Gastrocnemius medialis (tissue), 4 donors: ENCODE results near the gene ITFG2. TPM values are rescaled to one million over a fixed set of nuclear protein-coding genes. Genes with fewer than 3 reads are reported as not detected.

Experiments
- ATAC-seq, 2 donors: fragments of 150-250 bp; one replicate each; pipeline ENCODE4 v1.9.1; 2016
- DNase-seq, 2 donors: peaks; one replicate each; pipeline ENCODE4 v3.0.0-alpha.2; 2019
- H3K27ac ChIP-seq, 4 donors: fragments of 200-600 bp; sonication (generic); 1 replicate in 1 of 4; 2 replicates in 3 of 4; pipeline ENCODE4 v1.5.1; 2016 to 2018; ENCODE audit warnings: mild to moderate bottlenecking in 2 of 4, moderate library complexity in 1 of 4
- H3K27me3 ChIP-seq, 3 donors: fragments of 200-600 bp; sonication (generic) in 2 of 3; 1 replicate in 1 of 3; 2 replicates in 2 of 3; pipeline versions ENCODE4 v1.5.1 to v1.6.0; 2016 to 2019; ENCODE audit warnings: mild to moderate bottlenecking in 1 of 3, moderate library complexity in 1 of 3
- H3K36me3 ChIP-seq, 2 donors: fragments of 200-600 bp; sonication (generic) in 1 of 2; one replicate each; pipeline ENCODE4 v1.5.1; 2017 to 2018
- H3K4me1 ChIP-seq, 2 donors: fragments of 200-600 bp; sonication (generic) in 1 of 2; one replicate each; pipeline ENCODE4 v1.5.1; 2016 to 2017; ENCODE audit warnings: mild to moderate bottlenecking in 2 of 2
- H3K4me3 ChIP-seq, 4 donors: fragments of 200-600 bp; sonication (generic) in 3 of 4; 1 replicate in 1 of 4; 2 replicates in 3 of 4; pipeline ENCODE4 v1.5.1; 2016 to 2019; ENCODE audit warnings: mild to moderate bottlenecking in 2 of 4
- H3K9me3 ChIP-seq, 3 donors: fragments of 200-600 bp; sonication (generic) in 2 of 3; 1 replicate in 1 of 3; 2 replicates in 2 of 3; pipeline ENCODE4 v1.5.1; 2016 to 2019
- POLR2A ChIP-seq, 2 donors: fragments of 450-650 bp; IDR thresholded peaks; one replicate each; pipeline ENCODE4 v1.6.1; 2017; ENCODE audit warnings: antibody characterized with exemption in 2 of 2, mild to moderate bottlenecking in 2 of 2, moderate library complexity in 2 of 2
- in situ Hi-C, 4 donors: fragments of 200-750 bp; cut with MboI; loops; one replicate each; pipeline versions ENCODE4 v1.15.0 to v1.8.0; 2017; ENCODE audit warnings: low sequenced_read_pairs in 4 of 4
- intact Hi-C: fragments of 100-400 bp; cut with DNase I; formaldehyde crosslinking; loops from one replicate; pipeline ENCODE4 v1.15.1; 2023; ENCODE audit warnings: low total_unique reads
- total RNA-seq, 4 donors: library from RNA; depleted of rRNA; stranded (reverse); fragments of >200 nt; gene quantifications; one replicate each; pipeline versions ENCODE4 v1.1.0 to v1.2.3, GENCODE V29; 2016
- TF ChIP-seq, protein P1 (sequence below), 5 experiments: fragments of 450-650 bp in 3 of 5; fragments of 200-600 bp in 2 of 5; sonication (generic) in 2 of 5; IDR thresholded peaks in 4 of 5; conservative IDR thresholded peaks in 1 of 5; 1 replicate in 4 of 5; 2 replicates in 1 of 5; pipeline ENCODE4 v1.5.1; 2016 to 2019; ENCODE audit warnings: antibody characterized with exemption in 5 of 5, mild to moderate bottlenecking in 3 of 5, moderate library complexity in 3 of 5

ITFG2 gene
- total RNA-seq, 4 donors from 2014 or later, result 5.1 to 7.2 (median 5.9) TPM

DNA sequence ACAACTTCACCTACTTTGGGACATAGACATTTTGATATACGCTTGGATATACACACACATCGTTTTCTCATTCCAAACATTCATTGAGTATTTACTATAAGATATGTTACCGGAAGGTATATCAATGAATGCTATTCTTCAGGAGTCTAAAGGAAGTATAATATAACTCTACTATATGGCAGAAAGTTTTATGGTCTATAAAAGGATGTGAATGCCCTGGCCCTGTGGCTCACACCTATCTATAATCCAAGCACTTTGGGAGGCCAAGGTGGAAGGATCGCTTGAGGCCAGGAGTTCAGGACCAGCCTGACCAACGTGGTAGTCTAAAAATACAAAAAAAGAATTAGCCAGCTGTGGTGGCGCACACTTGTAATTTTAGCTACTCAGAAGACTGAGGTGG, 16.8 kb downstream of the ITFG2 start:
- ATAC-seq, result no peak
- Histone ChIP-seq H3K36me3 (peaks cover 0 to 46% of the 10 kb centered on the region in 2 donors), H3K9me3 (no peaks in the 10 kb centered on the region), H3K4me3 (no peak overlapping the region), H3K27me3 (no peaks in the 10 kb centered on the region), H3K27ac (no peak overlapping the region), H3K4me1 (peaks cover 0 to 1% of the 10 kb centered on the region in 2 donors)
- DNase-seq, result no peak
- intact Hi-C loops (no loop called here), in situ Hi-C loops (no loop called here)
- TF ChIP-seq, protein P1, sequence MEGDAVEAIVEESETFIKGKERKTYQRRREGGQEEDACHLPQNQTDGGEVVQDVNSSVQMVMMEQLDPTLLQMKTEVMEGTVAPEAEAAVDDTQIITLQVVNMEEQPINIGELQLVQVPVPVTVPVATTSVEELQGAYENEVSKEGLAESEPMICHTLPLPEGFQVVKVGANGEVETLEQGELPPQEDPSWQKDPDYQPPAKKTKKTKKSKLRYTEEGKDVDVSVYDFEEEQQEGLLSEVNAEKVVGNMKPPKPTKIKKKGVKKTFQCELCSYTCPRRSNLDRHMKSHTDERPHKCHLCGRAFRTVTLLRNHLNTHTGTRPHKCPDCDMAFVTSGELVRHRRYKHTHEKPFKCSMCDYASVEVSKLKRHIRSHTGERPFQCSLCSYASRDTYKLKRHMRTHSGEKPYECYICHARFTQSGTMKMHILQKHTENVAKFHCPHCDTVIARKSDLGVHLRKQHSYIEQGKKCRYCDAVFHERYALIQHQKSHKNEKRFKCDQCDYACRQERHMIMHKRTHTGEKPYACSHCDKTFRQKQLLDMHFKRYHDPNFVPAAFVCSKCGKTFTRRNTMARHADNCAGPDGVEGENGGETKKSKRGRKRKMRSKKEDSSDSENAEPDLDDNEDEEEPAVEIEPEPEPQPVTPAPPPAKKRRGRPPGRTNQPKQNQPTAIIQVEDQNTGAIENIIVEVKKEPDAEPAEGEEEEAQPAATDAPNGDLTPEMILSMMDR (IDR thresholded peaks at IDR 0.05 in 4 of 5, conservative IDR thresholded peaks at IDR 0.05 in 1 of 5), result no peak
- TF ChIP-seq POLR2A (IDR thresholded peaks at IDR 0.05), result no peak

GRCh38 chr12:2832550-2833127, 20.2 kb downstream of the ITFG2 start:
- in situ Hi-C loops (no loop called here), intact Hi-C loops (no loop called here)
- Histone ChIP-seq H3K27ac (no peak overlapping the region), H3K9me3 (no peaks in the 10 kb centered on the region), H3K36me3 (peaks cover 0 to 13% of the 10 kb centered on the region in 2 donors), H3K4me1 (peaks cover 0 to 6% of the 10 kb centered on the region in 2 donors), H3K4me3 (no peak overlapping the region), H3K27me3 (peaks cover 0 to 4% (median 0%) of the 10 kb centered on the region in 3 donors)
- DNase-seq (no peak), ATAC-seq (no peak)
- TF ChIP-seq POLR2A (IDR thresholded peaks at IDR 0.05), result no peak
- TF ChIP-seq, protein P1 (IDR thresholded peaks at IDR 0.05 in 4 of 5, conservative IDR thresholded peaks at IDR 0.05 in 1 of 5), result no peak

DNA sequence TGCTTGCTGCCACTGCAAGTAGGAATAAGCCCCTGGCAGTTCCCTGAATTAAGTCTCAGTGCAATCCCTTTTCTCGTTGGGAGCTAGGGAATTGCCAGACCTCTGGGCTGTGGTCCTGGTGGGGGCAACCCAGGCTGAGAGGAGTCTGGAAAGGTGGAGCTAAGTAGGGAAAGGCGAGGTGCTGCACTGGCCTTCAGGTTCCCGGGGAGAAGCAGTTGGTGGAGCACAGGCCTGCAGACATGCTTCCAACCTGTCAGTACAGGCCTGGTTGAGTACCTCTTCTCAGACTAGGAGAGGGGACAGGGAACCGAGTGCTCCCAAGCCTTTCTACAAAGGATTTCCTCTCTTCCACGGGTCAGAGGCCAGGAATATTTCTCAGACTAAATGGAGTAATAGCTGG, 20.9 kb downstream of the ITFG2 start:
- TF ChIP-seq, protein P1 (IDR thresholded peaks at IDR 0.05 in 4 of 5, conservative IDR thresholded peaks at IDR 0.05 in 1 of 5), result no peak
- TF ChIP-seq POLR2A (IDR thresholded peaks at IDR 0.05), result no peak
- intact Hi-C loops (no loop called here), in situ Hi-C loops (no loop called here)
- ATAC-seq, result no peak
- H3K4me1 ChIP-seq, result peaks cover 0 to 6% of the 10 kb centered on the region in 2 donors
- DNase-seq, result no peak
- no peak overlapping the region for H3K27ac ChIP-seq
- peaks cover 0 to 7% of the 10 kb centered on the region in 2 donors for H3K36me3 ChIP-seq
- H3K9me3 ChIP-seq, result no peaks in the 10 kb centered on the region
- no peak overlapping the region for H3K4me3 ChIP-seq
- H3K27me3 ChIP-seq, result peaks cover 0 to 4% (median 0%) of the 10 kb centered on the region in 3 donors

GRCh38 chr12:2833810-2834209, 21.3 kb downstream of the ITFG2 start:
- no peak for ATAC-seq
- intact Hi-C loops, result no loop called here

More at GRCh38 chr12:2833810-2834209, 21.3 kb downstream of the ITFG2 start:
- peaks cover 0 to 4% (median 0%) of the 10 kb centered on the region in 3 donors for H3K27me3 ChIP-seq
- no peak for DNase-seq
- H3K27ac ChIP-seq, result no peak overlapping the region
- no peak overlapping the region for H3K4me3 ChIP-seq
- no peaks in the 10 kb centered on the region for H3K9me3 ChIP-seq
- in situ Hi-C loops, result no loop called here
- TF ChIP-seq, protein P1 (IDR thresholded peaks at IDR 0.05 in 4 of 5, conservative IDR thresholded peaks at IDR 0.05 in 1 of 5), result no peak
- no peak for TF ChIP-seq POLR2A (IDR thresholded peaks at IDR 0.05)
- peaks cover 0 to 2% of the 10 kb centered on the region in 2 donors for H3K36me3 ChIP-seq
- H3K4me1 ChIP-seq, result peaks cover 0 to 6% of the 10 kb centered on the region in 2 donors
